Bone marrow (tissue), 2 donors: ENCODE measurements around the gene PPP2R3A.

ENCODE experiments used
- DNase-seq, 2 donors: peaks; one replicate each; lab custom pipeline; 2025; lab: John Stamatoyannopoulos, UW

Gene PPP2R3A

GRCh38 chr3:136022529-136023263 is 57.2 kb downstream of the PPP2R3A start:
- DNase-seq = no peak

- no peak for DNase-seq
These were observed 57.9 kb downstream of the PPP2R3A start for GRCh38 chr3:136023264-136023978.

GRCh38 chr3:136036306-136036705 is 70.8 kb downstream of the PPP2R3A start:
- no peak for DNase-seq

GRCh38 chr3:136038668-136039067 is 73.1 kb downstream of the PPP2R3A start:
- no peak for DNase-seq

- DNase-seq = no peak
These were observed 77.2 kb downstream of the PPP2R3A start for GRCh38 chr3:136042608-136043221.

GRCh38 chr3:136044980-136045745 is 79.6 kb downstream of the PPP2R3A start:
- DNase-seq = no peak

GRCh38 chr3:136048068-136048467 is 82.5 kb downstream of the PPP2R3A start:
- DNase-seq = no peak

GRCh38 chr3:136050250-136050649 is 84.7 kb downstream of the PPP2R3A start:
- DNase-seq = no peak

GRCh38 chr3:136055491-136055890 is 90.0 kb downstream of the PPP2R3A start:
- no peak for DNase-seq

- no peak for DNase-seq
These were observed 101.7 kb downstream of the PPP2R3A start for GRCh38 chr3:136067211-136067610.

- DNase-seq = no peak
These were observed 103.2 kb downstream of the PPP2R3A start for GRCh38 chr3:136068708-136069107.

GRCh38 chr3:136069933-136070332 is 104.4 kb downstream of the PPP2R3A start:
- no peak for DNase-seq

GRCh38 chr3:136070334-136070733 is 104.8 kb downstream of the PPP2R3A start:
- no peak for DNase-seq

- DNase-seq = no peak
These were observed 105.7 kb downstream of the PPP2R3A start for GRCh38 chr3:136070953-136071949.

- no peak for DNase-seq
These were observed 109.1 kb downstream of the PPP2R3A start for GRCh38 chr3:136074546-136075170.

- DNase-seq = peak; percentile 21 to 65
These were observed 109.8 kb downstream of the PPP2R3A start for GRCh38 chr3:136075218-136075808.

GRCh38 chr3:136075811-136076210 is 110.3 kb downstream of the PPP2R3A start:
- no peak for DNase-seq

GRCh38 chr3:136078421-136079364 is 113.2 kb downstream of the PPP2R3A start:
- DNase-seq = peak in 1 of 2 donors; percentile 48
